Caco-2 (cell line): ENCODE data around the gene ZDHHC14. TPM values are rescaled to one million over a fixed set of nuclear protein-coding genes. Genes with fewer than 3 reads are reported as not detected.

ENCODE experiments used
- BruUV-seq: library from RNA; stranded (reverse); fragments of 400-500 nt; replicated peaks from 2 replicates; lab custom pipeline; 2021; lab: Mats Ljungman, UMichigan
- CTCF ChIA-PET: fragments of 300-600 bp; sonication (Branson Sonifier 250); formaldehyde crosslinking; loops from one replicate; lab custom pipeline; 2022; ENCODE audit warnings: antibody characterized with exemption; lab: Charles Lee
- POLR2A ChIA-PET: fragments of 300-600 bp; sonication (Branson Sonifier 250); formaldehyde crosslinking; loops from one replicate; lab custom pipeline; 2022; ENCODE audit warnings: antibody characterized with exemption; lab: Charles Lee
- DNase-seq, 2 experiments: peaks; one replicate each; pipeline versions ENCODE4 v3.0.0 to v3.0.0-alpha.2; 2020 to 2022
- H3K27me3 ChIP-seq: replicated peaks from 2 replicates; pipeline ENCODE4 v1.6.0; 2011; ENCODE audit warnings: low read length; ENCODE audit not compliant: control insufficient read depth, insufficient read depth
- H3K36me3 ChIP-seq: 2 replicates; pipeline ENCODE4 v1.5.1; 2011; ENCODE audit warnings: low read length; ENCODE audit not compliant: control insufficient read depth, insufficient read depth
- H3K4me1 ChIP-seq: fragments of 250-450 bp; sonication (Bioruptor Pico); 2 replicates; pipeline ENCODE4 v1.5.1; 2020; ENCODE audit warnings: mild to moderate bottlenecking
- H3K4me3 ChIP-seq: 2 replicates; pipeline ENCODE4 v1.5.1; 2011; ENCODE audit warnings: low read depth, mild to moderate bottlenecking, control low read depth, low read length
- H3K9me3 ChIP-seq: fragments of 250-450 bp; sonication (Bioruptor Pico); 2 replicates; pipeline ENCODE4 v1.5.1; 2020; ENCODE audit warnings: mild to moderate bottlenecking, moderate library complexity
- H3K27ac Mint-ChIP-seq: one replicate; pipeline ENCODE4 v1.8.0; 2022; ENCODE audit warnings: mixed read lengths; ENCODE audit not compliant: unreplicated experiment
- H3K27me3 Mint-ChIP-seq: one replicate; pipeline ENCODE4 v1.8.0; 2022; ENCODE audit warnings: mixed read lengths; ENCODE audit not compliant: insufficient read depth, unreplicated experiment
- H3K36me3 Mint-ChIP-seq: one replicate; pipeline ENCODE4 v1.8.0; 2022; ENCODE audit warnings: mild to moderate bottlenecking, mixed read lengths; ENCODE audit not compliant: insufficient read depth, unreplicated experiment
- H3K4me1 Mint-ChIP-seq: one replicate; pipeline ENCODE4 v1.8.0; 2022; ENCODE audit warnings: low read depth, mixed read lengths; ENCODE audit not compliant: unreplicated experiment
- H3K4me3 Mint-ChIP-seq: one replicate; pipeline ENCODE4 v1.8.0; 2022; ENCODE audit warnings: mild to moderate bottlenecking, moderate library complexity, mixed read lengths; ENCODE audit not compliant: unreplicated experiment
- H3K9me3 Mint-ChIP-seq: one replicate; pipeline ENCODE4 v1.8.0; 2022; ENCODE audit warnings: mixed read lengths; ENCODE audit not compliant: unreplicated experiment
- CTCF ChIP-seq, 2 experiments: fragments of 200-600 bp in 1 of 2; IDR thresholded peaks; 1 replicate in 1 of 2; 2 replicates in 1 of 2; pipeline versions ENCODE4 v1.5.1 to v1.8.0; 2011 to 2022; ENCODE audit warnings: antibody characterized with exemption in 1 of 2, control low read depth in 1 of 2, inconsistent platforms in 1 of 2, low read depth in 1 of 2, low read length in 1 of 2, mild to moderate bottlenecking in 1 of 2, moderate library complexity in 1 of 2; ENCODE audit not compliant: insufficient read depth in 1 of 2, severe bottlenecking in 1 of 2, unreplicated experiment in 1 of 2
- intact Hi-C: fragments of 100-400 bp; cut with micrococcal nuclease; formaldehyde crosslinking; loops from one replicate; pipeline ENCODE4 v1.10.0; 2022; ENCODE audit not compliant: unreplicated experiment
- microRNA-seq: library from miRNA; unstranded; fragments of <30 nt; microRNA quantifications from one replicate; pipeline ENCODE4 v1.2.0, GENCODE V29; 2022
- total RNA-seq: library from RNA; stranded (reverse); gene quantifications from 2 replicates; pipeline ENCODE4 v1.2.3, GENCODE V29; 2022

ZDHHC14 gene
- total RNA-seq, 1 experiment from 2014 or later: 22.1 TPM

- Histone ChIP-seq H3K4me3 (no peak overlapping the region), H3K27me3 (no peaks in the 10 kb centered on the region), H3K4me1 (peaks cover 19% of the 10 kb centered on the region), H3K36me3 (no peaks in the 10 kb centered on the region), H3K9me3 (no peaks in the 10 kb centered on the region; the same call in 1 of the 2 replicates)
- no peak for TF ChIP-seq CTCF (IDR thresholded peaks at IDR 0.05; ENCODE audit: insufficient read depth in 1 of 2, low read depth in 1 of 2, low read length in 1 of 2, severe bottlenecking in 1 of 2, unreplicated experiment in 1 of 2)
- no peak for DNase-seq
- ChIA-PET POLR2A (no interaction called here), CTCF (no interaction called here)
- Mint-ChIP-seq H3K4me1 (peaks cover 14% of the 10 kb centered on the region), H3K4me3 (no peak overlapping the region), H3K36me3 (no peaks in the 10 kb centered on the region), H3K27me3 (no peaks in the 10 kb centered on the region), H3K9me3 (peaks cover 21% of the 10 kb centered on the region), H3K27ac (no peak overlapping the region)
- BruUV-seq: no TSS peak
- intact Hi-C loops: no loop called here
Observed at GRCh38 chr6:157726892-157727628, 346.1 kb downstream of the ZDHHC14 start.

Small RNA genes within 50 kb of the gene (microRNA-seq; reads per million reads assigned to microRNA genes)
- gene MIR3692: not detected

Other genes starting within 250 kb of the ZDHHC14 start
- 12.1 and 12.6 TPM in 2 replicates for gene TMEM242, start 57.7 kb upstream of the ZDHHC14 start, total RNA-seq